Liver (tissue), 9 donors: Measurements from ENCODE around the gene TMEM117. TPM values are rescaled to one million over a fixed set of nuclear protein-coding genes. Genes with fewer than 3 reads are reported as not detected.

Source experiments
- DNase-seq: peaks from one replicate; pipeline ENCODE4 v3.0.0-alpha.2; 2017; ENCODE audit warnings: low spot score
- H3K27ac ChIP-seq, 2 donors: one replicate each; pipeline ENCODE4 v1.7.0; 2013; ENCODE audit warnings: inconsistent platforms in 2 of 2, low read length in 2 of 2, control low read depth in 1 of 2, low read depth in 1 of 2, mild to moderate bottlenecking in 1 of 2
- H3K27me3 ChIP-seq, 4 donors: one replicate each; pipeline versions ENCODE4 v1.6.1 to v1.7.0; 2013; ENCODE audit warnings: low read length in 3 of 4, inconsistent platforms in 1 of 4, mild to moderate bottlenecking in 1 of 4, moderate library complexity in 1 of 4; ENCODE audit not compliant: control insufficient read depth in 4 of 4, insufficient read depth in 4 of 4
- H3K36me3 ChIP-seq, 4 donors: one replicate each; pipeline versions ENCODE4 v1.6.1 to v1.7.0; 2013; ENCODE audit warnings: low read length in 3 of 4, mild to moderate bottlenecking in 3 of 4, low read depth in 1 of 4, moderate library complexity in 1 of 4; ENCODE audit not compliant: control insufficient read depth in 4 of 4, insufficient read depth in 3 of 4
- H3K4me1 ChIP-seq, 4 donors: one replicate each; pipeline versions ENCODE4 v1.6.1 to v1.7.0; 2013; ENCODE audit warnings: low read length in 3 of 4, mild to moderate bottlenecking in 3 of 4, moderate library complexity in 1 of 4; ENCODE audit not compliant: control insufficient read depth in 4 of 4, insufficient read depth in 4 of 4
- H3K4me3 ChIP-seq, 3 donors: one replicate each; pipeline versions ENCODE4 v1.6.1 to v1.7.0; 2013; ENCODE audit warnings: low read length in 3 of 3, control low read depth in 1 of 3, low read depth in 1 of 3, mild to moderate bottlenecking in 1 of 3
- H3K9ac ChIP-seq, 2 donors: one replicate each; pipeline ENCODE4 v1.7.0; 2013; ENCODE audit warnings: low read length in 2 of 2, mild to moderate bottlenecking in 2 of 2, moderate library complexity in 2 of 2, control low read depth in 1 of 2, low read depth in 1 of 2
- H3K9me3 ChIP-seq, 4 donors: one replicate each; pipeline versions ENCODE4 v1.6.1 to v1.7.0; 2013; ENCODE audit warnings: low read length in 3 of 4; ENCODE audit not compliant: control insufficient read depth in 4 of 4
- ATF3 ChIP-seq: IDR thresholded peaks from 2 replicates; pipeline ENCODE4 v1.6.1; 2016; ENCODE audit warnings: antibody characterized with exemption
- CTCF ChIP-seq: fragments of 150-350 bp; IDR thresholded peaks from 2 replicates; pipeline ENCODE4 v1.5.1; 2017; ENCODE audit warnings: improper control_type of control experiment, low read depth, low read length; ENCODE audit not compliant: missing input control
- EGR1 ChIP-seq, 2 donors: IDR thresholded peaks; 2 replicates each; pipeline ENCODE4 v1.6.1; 2016 to 2018; ENCODE audit warnings: antibody characterized with exemption in 2 of 2, low read depth in 2 of 2
- FOXA1 ChIP-seq: IDR thresholded peaks from 2 replicates; pipeline ENCODE4 v1.6.1; 2016; ENCODE audit warnings: antibody characterized with exemption
- GABPA ChIP-seq, 2 donors: IDR thresholded peaks in 1 of 2; conservative IDR thresholded peaks in 1 of 2; 2 replicates each; pipeline ENCODE4 v1.6.1; 2016; ENCODE audit warnings: antibody characterized with exemption in 2 of 2, mild to moderate bottlenecking in 1 of 2, moderate library complexity in 1 of 2
- HNF4A ChIP-seq, 2 donors: conservative IDR thresholded peaks; 2 replicates each; pipeline ENCODE4 v1.6.1; 2016; ENCODE audit warnings: antibody characterized with exemption in 2 of 2, mild to moderate bottlenecking in 2 of 2
- HNF4G ChIP-seq: IDR thresholded peaks from 2 replicates; pipeline ENCODE4 v1.6.1; 2016; ENCODE audit warnings: antibody characterized with exemption
- JUND ChIP-seq, 2 donors: IDR thresholded peaks; 2 replicates each; pipeline ENCODE4 v1.6.1; 2016; ENCODE audit warnings: antibody characterized with exemption in 2 of 2
- MAX ChIP-seq: IDR thresholded peaks from 2 replicates; pipeline ENCODE4 v1.6.1; 2016; ENCODE audit warnings: antibody characterized with exemption
- NR2F2 ChIP-seq: IDR thresholded peaks from 2 replicates; pipeline ENCODE4 v1.6.1; 2016; ENCODE audit warnings: antibody characterized with exemption
- REST ChIP-seq: IDR thresholded peaks from 2 replicates; pipeline ENCODE4 v1.6.1; 2016; ENCODE audit warnings: antibody characterized with exemption, mild to moderate bottlenecking
- RXRA ChIP-seq, 2 donors: IDR thresholded peaks; 2 replicates each; pipeline ENCODE4 v1.6.1; 2017 to 2018; ENCODE audit warnings: antibody characterized with exemption in 2 of 2, mild to moderate bottlenecking in 1 of 2
- SP1 ChIP-seq: IDR thresholded peaks from 2 replicates; pipeline ENCODE4 v1.6.1; 2018; ENCODE audit warnings: antibody characterized with exemption, mild to moderate bottlenecking
- TAF1 ChIP-seq: conservative IDR thresholded peaks from 2 replicates; pipeline ENCODE4 v1.6.1; 2016; ENCODE audit warnings: antibody characterized with exemption, mild to moderate bottlenecking
- YY1 ChIP-seq: IDR thresholded peaks from 2 replicates; pipeline ENCODE4 v1.6.1; 2016; ENCODE audit warnings: antibody characterized with exemption, mild to moderate bottlenecking
- ZBTB33 ChIP-seq: IDR thresholded peaks from 2 replicates; pipeline ENCODE4 v1.6.1; 2016; ENCODE audit warnings: antibody characterized with exemption
- polyA plus RNA-seq, 2 donors: library from polyadenylated mRNA; stranded (reverse) in 1 of 2; unstranded in 1 of 2; fragments of 200-250 nt in 1 of 2; fragments of >200 nt in 1 of 2; fragmentation: Nextera tagmentation in 1 of 2; extraction: Ambion mirVana in 1 of 2; gene quantifications; one replicate each; pipeline versions ENCODE4 v1.2.1 to v1.2.3, GENCODE V29; 2013 to 2015
- total RNA-seq, 2 donors: library from RNA; depleted of rRNA; stranded (reverse); fragments of >200 nt; gene quantifications; one replicate each; pipeline ENCODE4 v1.2.3, GENCODE V29; 2014
- donor health status: healthy.
- donor health status: healthy.
- donor health status: healthy.
- donor health status: healthy.
- donor health status: healthy.

TMEM117 gene
- total and polyA plus RNA-seq, 4 donors, result 2.0 to 5.9 (median 3.9) TPM

GRCh38 chr12:44342371-44342770 is 506.5 kb downstream of the TMEM117 start:
- Histone ChIP-seq H3K4me3 (no peak overlapping the region), H3K27ac (no peak overlapping the region), H3K9ac (no peak overlapping the region), H3K9me3 (no peaks in the 10 kb centered on the region), H3K36me3 (no peaks in the 10 kb centered on the region), H3K27me3 (no peaks in the 10 kb centered on the region), H3K4me1 (no peaks in the 10 kb centered on the region)
- TF ChIP-seq ATF3 (no peak), FOXA1 (no peak), EGR1 (IDR thresholded peaks at IDR 0.05; ENCODE audit: low read depth in 2 of 2) (no peak), REST (no peak), HNF4A (conservative IDR thresholded peaks at IDR 0.05) (no peak), ZBTB33 (no peak), MAX (no peak), NR2F2 (no peak)
- DNase-seq, result no peak

GRCh38 chr12:44347145-44347544 is 511.3 kb downstream of the TMEM117 start:
- no peaks in the 10 kb centered on the region for H3K36me3 ChIP-seq
- no peaks in the 10 kb centered on the region for H3K27me3 ChIP-seq
- H3K9me3 ChIP-seq, result no peaks in the 10 kb centered on the region
- no peak overlapping the region for H3K9ac ChIP-seq
- no peaks in the 10 kb centered on the region for H3K4me1 ChIP-seq
- no peak for TF ChIP-seq ZBTB33
- no peak for TF ChIP-seq GABPA (IDR thresholded peaks at IDR 0.05 in 1 of 2, conservative IDR thresholded peaks at IDR 0.05 in 1 of 2)
- TF ChIP-seq CTCF, result no peak
- TF ChIP-seq TAF1, result no peak
- no peak for TF ChIP-seq JUND (IDR thresholded peaks at IDR 0.05)
- no peak for TF ChIP-seq FOXA1
- TF ChIP-seq HNF4G, result no peak
- no peak for TF ChIP-seq ATF3
- no peak for TF ChIP-seq SP1
- TF ChIP-seq YY1, result no peak
- TF ChIP-seq RXRA (IDR thresholded peaks at IDR 0.05), result no peak
- no peak for TF ChIP-seq EGR1 (IDR thresholded peaks at IDR 0.05; ENCODE audit: low read depth in 2 of 2)
- H3K27ac ChIP-seq, result no peak overlapping the region
- no peak for DNase-seq
- H3K4me3 ChIP-seq, result no peak overlapping the region
